SKM-1 treated with dmso at 0.1 percent for 144 hours (cell line): Measurements from ENCODE around the gene MRPS6.

Experiments used
- DNase-seq: peaks from one replicate; lab custom pipeline; 2025; ENCODE audit not compliant: unreplicated experiment; lab: John Stamatoyannopoulos, UW

Gene MRPS6

GRCh38 chr21:34065027-34065426 is 8.4 kb upstream of the MRPS6 start:
- no peak for DNase-seq

- no peak for DNase-seq
Observed at GRCh38 chr21:34071683-34072082, 1.7 kb upstream of the MRPS6 start.

GRCh38 chr21:34072145-34073031 is 990 bp upstream of the MRPS6 start:
- DNase-seq = no peak

- no peak for DNase-seq
Observed at GRCh38 chr21:34073749-34074282, 438 bp downstream of the MRPS6 start.

- no peak for DNase-seq
Observed at GRCh38 chr21:34074283-34075090, 1.1 kb downstream of the MRPS6 start.

GRCh38 chr21:34075091-34075425 is 1.7 kb downstream of the MRPS6 start:
- no peak for DNase-seq

GRCh38 chr21:34075760-34076660 is 2.6 kb downstream of the MRPS6 start:
- no peak for DNase-seq

- DNase-seq = no peak
Observed at GRCh38 chr21:34076835-34077234, 3.5 kb downstream of the MRPS6 start.

GRCh38 chr21:34077888-34078287 is 4.5 kb downstream of the MRPS6 start:
- DNase-seq = no peak

- no peak for DNase-seq
Observed at GRCh38 chr21:34078915-34079314, 5.5 kb downstream of the MRPS6 start.

- DNase-seq = no peak
Observed at GRCh38 chr21:34080710-34081109, 7.3 kb downstream of the MRPS6 start.

GRCh38 chr21:34082769-34083168 is 9.4 kb downstream of the MRPS6 start:
- no peak for DNase-seq

- no peak for DNase-seq
Observed at GRCh38 chr21:34083357-34083756, 10.0 kb downstream of the MRPS6 start.

GRCh38 chr21:34085129-34085528 is 11.8 kb downstream of the MRPS6 start:
- DNase-seq = no peak

- DNase-seq = no peak
Observed at GRCh38 chr21:34086887-34087306, 13.5 kb downstream of the MRPS6 start.

GRCh38 chr21:34088752-34089151 is 15.4 kb downstream of the MRPS6 start:
- DNase-seq = no peak

GRCh38 chr21:34091032-34091431 is 17.7 kb downstream of the MRPS6 start:
- no peak for DNase-seq

GRCh38 chr21:34091607-34092006 is 18.2 kb downstream of the MRPS6 start:
- peak; percentile 23 for DNase-seq

- DNase-seq = no peak
Observed at GRCh38 chr21:34092262-34092921, 19.0 kb downstream of the MRPS6 start.

GRCh38 chr21:34093083-34093482 is 19.7 kb downstream of the MRPS6 start:
- no peak for DNase-seq
